Epithelial cell of esophagus (primary cell): Measurements from ENCODE around the gene ABCD1.

ENCODE experiments used
- DNase-seq: peaks from one replicate; pipeline ENCODE4 v3.0.0; 2010; ENCODE audit warnings: low read depth
- H3K4me3 ChIP-seq: 2 replicates; pipeline ENCODE4 v1.5.1; 2011; ENCODE audit warnings: mild to moderate bottlenecking, low read length, control low read depth
- CTCF ChIP-seq: IDR thresholded peaks from 2 replicates; pipeline ENCODE4 v1.5.1; 2011; ENCODE audit warnings: low read depth, mild to moderate bottlenecking, low read length, control low read depth, inconsistent platforms; ENCODE audit not compliant: insufficient read depth; ENCODE audit errors: missing control alignments

The ABCD1 gene

GRCh38 chrX:153765138-153766079 is 40.8 kb downstream of the ABCD1 start:
- no peak for TF ChIP-seq CTCF
- no peak for DNase-seq
- H3K4me3 ChIP-seq = peak overlapping the region; percentile 57

- no peak for TF ChIP-seq CTCF
- DNase-seq = peak; percentile 63
- H3K4me3 ChIP-seq = peak overlapping the region; percentile 14
Observed at GRCh38 chrX:153766098-153766817, 41.6 kb downstream of the ABCD1 start.

GRCh38 chrX:153766871-153767673 is 42.4 kb downstream of the ABCD1 start:
- no peak overlapping the region for H3K4me3 ChIP-seq

GRCh38 chrX:153767674-153768055 is 43.0 kb downstream of the ABCD1 start:
- no peak for DNase-seq

More at GRCh38 chrX:153766871-153767673, 42.4 kb downstream of the ABCD1 start:
- DNase-seq = no peak
- no peak for TF ChIP-seq CTCF

GRCh38 chrX:153768311-153769157 is 43.9 kb downstream of the ABCD1 start:
- no peak for TF ChIP-seq CTCF
- no peak for DNase-seq
- H3K4me3 ChIP-seq = no peak overlapping the region

More at GRCh38 chrX:153767674-153768055, 43.0 kb downstream of the ABCD1 start:
- no peak overlapping the region for H3K4me3 ChIP-seq
- no peak for TF ChIP-seq CTCF
